HG02840 (cell line): ENCODE data around the gene FMNL3.
"Not testable (repeated sequence)": the region's sequence is repeated elsewhere in the genome, so short reads cannot be mapped to it uniquely, and the experiment has no call there.

ENCODE experiments used
- ATAC-seq: cut with Tn5 transposase; IDR thresholded peaks from one replicate; pipeline ENCODE4 v1.9.1; 2021; ENCODE audit warnings: mild to moderate bottlenecking, moderate library complexity, moderate number of reproducible peaks; ENCODE audit not compliant: unreplicated experiment, low FRiP score

FMNL3 gene

GRCh38 chr12:49720214-49720613 is 13.0 kb upstream of the FMNL3 start:
- no peak for ATAC-seq

GRCh38 chr12:49717800-49718199 is 10.6 kb upstream of the FMNL3 start:
- not testable (repeated sequence) for ATAC-seq

- ATAC-seq: no peak
Observed at GRCh38 chr12:49716553-49716952, 9.3 kb upstream of the FMNL3 start.

GRCh38 chr12:49713952-49714351 is 6.7 kb upstream of the FMNL3 start:
- not testable (repeated sequence) for ATAC-seq

GRCh38 chr12:49708851-49709250 is 1.6 kb upstream of the FMNL3 start:
- no peak for ATAC-seq

- no peak for ATAC-seq
Observed at GRCh38 chr12:49707812-49708147, 575 bp upstream of the FMNL3 start.

- ATAC-seq: peak; percentile 18
Observed at GRCh38 chr12:49706351-49707127, 666 bp downstream of the FMNL3 start.

- ATAC-seq: no peak
Observed at GRCh38 chr12:49705479-49706134, 1.6 kb downstream of the FMNL3 start.

GRCh38 chr12:49703647-49704137 is 3.5 kb downstream of the FMNL3 start:
- no peak for ATAC-seq

GRCh38 chr12:49702676-49703215 is 4.5 kb downstream of the FMNL3 start:
- ATAC-seq: no peak

- ATAC-seq: no peak
Observed at GRCh38 chr12:49702009-49702408, 5.2 kb downstream of the FMNL3 start.

- peak; percentile 63 for ATAC-seq
Observed at GRCh38 chr12:49698619-49699545, 8.3 kb downstream of the FMNL3 start.

GRCh38 chr12:49697808-49698207 is 9.4 kb downstream of the FMNL3 start:
- ATAC-seq: no peak

GRCh38 chr12:49696723-49697122 is 10.5 kb downstream of the FMNL3 start:
- ATAC-seq: no peak

GRCh38 chr12:49693931-49694444 is 13.2 kb downstream of the FMNL3 start:
- ATAC-seq: no peak

- no peak for ATAC-seq
Observed at GRCh38 chr12:49692851-49693250, 14.4 kb downstream of the FMNL3 start.

- ATAC-seq: no peak
Observed at GRCh38 chr12:49689785-49690184, 17.4 kb downstream of the FMNL3 start.

- ATAC-seq: no peak
Observed at GRCh38 chr12:49689237-49689636, 18.0 kb downstream of the FMNL3 start.

GRCh38 chr12:49687941-49688340 is 19.3 kb downstream of the FMNL3 start:
- ATAC-seq: no peak

- ATAC-seq: no peak
Observed at GRCh38 chr12:49684310-49684854, 22.8 kb downstream of the FMNL3 start.
